GM23338 (cell line): ENCODE results near the gene TUBA1B. TPM values are rescaled to one million over a fixed set of nuclear protein-coding genes. Genes with fewer than 3 reads are reported as not detected.

Experiments
- ATAC-seq: fragments of 200-7000 bp; cut with Tn5 transposase; 3 replicates; pipeline ENCODE4 v1.9.1; 2020
- DNase-seq: peaks from one replicate; pipeline ENCODE4 v3.0.0-alpha.2; 2015; ENCODE audit warnings: low spot score
- H2AFZ ChIP-seq: fragments of 200-600 bp; sonication (generic); 2 replicates; pipeline ENCODE4 v1.8.0; 2016; ENCODE audit warnings: antibody characterized with exemption, mild to moderate bottlenecking, moderate library complexity
- H3F3A ChIP-seq: fragments of 200-600 bp; sonication (generic); replicated peaks from 2 replicates; pipeline ENCODE4 v1.8.0; 2017; ENCODE audit warnings: antibody characterized with exemption, mixed run types, low read depth
- H3K27ac ChIP-seq: fragments of 200-600 bp; sonication (generic); 2 replicates; pipeline ENCODE4 v1.6.1; 2016; ENCODE audit warnings: low read depth
- H3K27me3 ChIP-seq: fragments of 200-600 bp; sonication (generic); 2 replicates; pipeline ENCODE4 v1.8.0; 2016; ENCODE audit warnings: mild to moderate bottlenecking, mixed run types, moderate library complexity; ENCODE audit not compliant: insufficient read depth
- H3K36me3 ChIP-seq: fragments of 200-600 bp; sonication (generic); 2 replicates; pipeline ENCODE4 v1.8.0; 2016; ENCODE audit warnings: mild to moderate bottlenecking; ENCODE audit not compliant: insufficient read depth
- H3K4me1 ChIP-seq: fragments of 200-600 bp; sonication (generic); 2 replicates; pipeline ENCODE4 v1.8.0; 2016; ENCODE audit warnings: mild to moderate bottlenecking, moderate library complexity; ENCODE audit not compliant: insufficient read depth
- H3K4me2 ChIP-seq: fragments of 200-600 bp; sonication (generic); 2 replicates; pipeline ENCODE4 v1.7.1; 2017; ENCODE audit warnings: mixed run types
- H3K4me3 ChIP-seq: fragments of 200-600 bp; sonication (generic); 2 replicates; pipeline ENCODE4 v1.6.1; 2016; ENCODE audit warnings: mixed run types
- H3K79me2 ChIP-seq: fragments of 200-600 bp; sonication (generic); replicated peaks from 2 replicates; pipeline ENCODE4 v1.8.0; 2017; ENCODE audit warnings: mild to moderate bottlenecking; ENCODE audit not compliant: insufficient read depth
- H3K9me2 ChIP-seq: fragments of 200-600 bp; sonication (generic); 2 replicates; pipeline ENCODE4 v1.8.0; 2017; ENCODE audit not compliant: insufficient read depth
- H4K20me1 ChIP-seq: fragments of 200-600 bp; sonication (generic); replicated peaks from 2 replicates; pipeline ENCODE4 v1.8.0; 2017; ENCODE audit warnings: mild to moderate bottlenecking; ENCODE audit not compliant: insufficient read depth
- H3K27ac Mint-ChIP-seq: 2 replicates; pipeline ENCODE4 v1.8.0; 2020; ENCODE audit warnings: inconsistent platforms, mild to moderate bottlenecking, moderate library complexity, mixed read lengths
- H3K27me3 Mint-ChIP-seq: 3 replicates; pipeline ENCODE4 v1.8.0; 2022; ENCODE audit warnings: low read depth, mild to moderate bottlenecking, moderate library complexity, mixed read lengths, inconsistent platforms; ENCODE audit not compliant: insufficient read depth, poor library complexity
- H3K36me3 Mint-ChIP-seq: 3 replicates; pipeline ENCODE4 v1.8.0; 2021; ENCODE audit warnings: low read depth, mild to moderate bottlenecking, inconsistent platforms, moderate library complexity, mixed read lengths
- H3K4me1 Mint-ChIP-seq: 3 replicates; pipeline ENCODE4 v1.8.0; 2020; ENCODE audit warnings: mild to moderate bottlenecking, inconsistent platforms, mixed read lengths
- H3K4me3 Mint-ChIP-seq: 3 replicates; pipeline ENCODE4 v1.8.0; 2021; ENCODE audit warnings: moderate library complexity, mild to moderate bottlenecking, inconsistent platforms, mixed read lengths
- H3K9me3 Mint-ChIP-seq: 3 replicates; pipeline ENCODE4 v1.8.0; 2020; ENCODE audit warnings: moderate library complexity, mild to moderate bottlenecking, inconsistent platforms, mixed read lengths
- CREB1 ChIP-seq: fragments of 250-450 bp; sonication (Bioruptor Pico); IDR thresholded peaks from 2 replicates; pipeline ENCODE4 v1.5.0; 2020; ENCODE audit warnings: low read depth, mild to moderate bottlenecking, moderate library complexity
- CTCF ChIP-seq, 2 experiments: fragments of 200-600 bp in 1 of 2; sonication (generic) in 1 of 2; conservative IDR thresholded peaks; 2 replicates each; pipeline versions ENCODE4 v1.5.1 to v1.6.1; 2016 to 2017; ENCODE audit warnings: antibody characterized with exemption in 2 of 2, low read depth in 2 of 2, mild to moderate bottlenecking in 2 of 2, moderate library complexity in 1 of 2
- ETS1 ChIP-seq: IDR thresholded peaks from 2 replicates; pipeline ENCODE4 v1.6.1; 2016; ENCODE audit warnings: antibody characterized with exemption
- EZH2 ChIP-seq: fragments of 200-600 bp; sonication (generic); IDR thresholded peaks from one replicate; pipeline ENCODE4 v1.8.0; 2017; ENCODE audit warnings: antibody characterized with exemption, mild to moderate bottlenecking, low read depth; ENCODE audit not compliant: unreplicated experiment
- EZH2phosphoT487 ChIP-seq: fragments of 200-600 bp; sonication (generic); IDR thresholded peaks from one replicate; pipeline ENCODE4 v1.8.1; 2018; ENCODE audit warnings: antibody characterized with exemption; ENCODE audit not compliant: unreplicated experiment
- JUNB ChIP-seq: IDR thresholded peaks from one replicate; pipeline ENCODE4 v1.6.1; 2016; ENCODE audit warnings: antibody characterized with exemption; ENCODE audit not compliant: unreplicated experiment
- POLR2AphosphoS5 ChIP-seq: IDR thresholded peaks from 2 replicates; pipeline ENCODE4 v1.6.1; 2016; ENCODE audit warnings: antibody characterized with exemption, low read depth
- ZNF114 ChIP-seq: fragments of 250-450 bp; sonication (Bioruptor Pico); IDR thresholded peaks from 2 replicates; pipeline ENCODE4 v1.5.0; 2020; ENCODE audit warnings: mild to moderate bottlenecking, moderate library complexity
- ZNF331 ChIP-seq: fragments of 250-450 bp; sonication (Bioruptor Pico); IDR thresholded peaks from 2 replicates; pipeline ENCODE4 v1.5.0; 2020; ENCODE audit warnings: low read depth, mild to moderate bottlenecking, moderate library complexity
- long read RNA-seq: library from polyadenylated mRNA; unstranded; transcript quantifications from one replicate; pipeline ENCODE4 v2.0.0, GENCODE V29; 2020; ENCODE audit not compliant: unreplicated experiment
- polyA plus RNA-seq: library from polyadenylated mRNA; unstranded; fragments of >200 nt; fragmentation: Nextera tagmentation; extraction: Ambion mirVana; gene quantifications from 2 replicates; pipeline ENCODE4 v1.2.1, GENCODE V29; 2016
- total RNA-seq: library from RNA; depleted of rRNA; stranded (reverse); fragments of >200 nt; shearing (Covaris generic); gene quantifications from 2 replicates; pipeline ENCODE4 v1.2.3, GENCODE V29; 2014; rRNA removed
- TF ChIP-seq, protein P1 (sequence below): fragments of 250-450 bp; sonication (Bioruptor Pico); IDR thresholded peaks from 2 replicates; pipeline ENCODE4 v1.5.0; 2020; ENCODE audit warnings: mild to moderate bottlenecking, moderate library complexity

The TUBA1B gene
- total RNA-seq (2,341 and 2,718 TPM in 2 replicates), polyA plus RNA-seq (1,008 and 1,116 TPM in 2 replicates)
- long read RNA-seq, transcript TUBA1B-202 (4 exons, 1,627 nt) = major isoform, 4,528 of 4,677 reads
- long read RNA-seq, transcript TUBA1B-201 (3 exons, 3,198 nt) = minor isoform, 51 of 4,677 reads
- long read RNA-seq, partial matches to known transcripts = 14 of 4,677 reads
- long read RNA-seq, other reads (novel, unspliced or antisense) = 84 of 4,677 reads

- TF ChIP-seq CTCF (conservative IDR thresholded peaks at IDR 0.05; ENCODE audit: low read depth in 2 of 2) (no peak), EZH2 (no peak), POLR2AphosphoS5 (peak; percentile 99), ETS1 (peak; percentile 73), ZNF331 (no peak)
- peaks cover 17% of the 10 kb centered on the region for H4K20me1 ChIP-seq
- H3K79me2 ChIP-seq = peaks cover 28% of the 10 kb centered on the region
- peaks cover 47% of the 10 kb centered on the region for H3K36me3 Mint-ChIP-seq
- peaks cover 28% of the 10 kb centered on the region for H3K4me1 Mint-ChIP-seq
- H3K27ac ChIP-seq = peak within 1 kb of the TSS; percentile 99
- peaks cover 27% of the 10 kb centered on the region for H3K36me3 ChIP-seq
- H3K4me3 ChIP-seq = peak within 1 kb of the TSS; percentile 100
- H2AFZ ChIP-seq = peak within 1 kb of the TSS; percentile 68; the same call in 1 of the 2 replicates
- DNase-seq (peak; percentile 94), ATAC-seq (peak; percentile 85)
- H3K27me3 Mint-ChIP-seq = peaks cover 27% of the 10 kb centered on the region
- peak within 1 kb of the TSS; percentile 98 for H3K27ac Mint-ChIP-seq
- H3K4me2 ChIP-seq = peak within 1 kb of the TSS; percentile 99
- H3K4me3 Mint-ChIP-seq = peak within 1 kb of the TSS; percentile 95
- peaks cover 9% of the 10 kb centered on the region for H3K4me1 ChIP-seq
- peaks cover 36% of the 10 kb centered on the region for H3F3A ChIP-seq
- H3K9me3 Mint-ChIP-seq = peaks cover 4% of the 10 kb centered on the region; the same call in 1 of the 3 replicates
- H3K27me3 ChIP-seq = no peaks in the 10 kb centered on the region
- H3K9me2 ChIP-seq = no peaks in the 10 kb centered on the region; the same call in 1 of the 2 replicates
Measured at GRCh38 chr12:49131051-49131893, at the start of gene TUBA1B. Gene TUBA1B (minus strand): TSS chr12:49131395. CDS start chr12:49131300, 95 bp downstream.

- no peaks in the 10 kb centered on the region for H3K79me2 ChIP-seq
- Mint-ChIP-seq H3K27ac (no peak overlapping the region), H3K9me3 (no peaks in the 10 kb centered on the region; the same call in 2 of the 3 replicates), H3K4me3 (no peak overlapping the region), H3K36me3 (no peaks in the 10 kb centered on the region), H3K27me3 (no peaks in the 10 kb centered on the region), H3K4me1 (no peaks in the 10 kb centered on the region)
- DNase-seq = no peak
- H3F3A ChIP-seq = no peaks in the 10 kb centered on the region
- H4K20me1 ChIP-seq = no peaks in the 10 kb centered on the region
- H3K27ac ChIP-seq = no peak overlapping the region
- no peaks in the 10 kb centered on the region for H3K27me3 ChIP-seq
- H3K4me1 ChIP-seq = no peaks in the 10 kb centered on the region
- H3K4me2 ChIP-seq = no peak overlapping the region
- no peak overlapping the region for H3K4me3 ChIP-seq
- no peak overlapping the region for H2AFZ ChIP-seq
- H3K9me2 ChIP-seq = no peaks in the 10 kb centered on the region
- no peaks in the 10 kb centered on the region for H3K36me3 ChIP-seq
- no peak for ATAC-seq
- TF ChIP-seq ZNF114 (no peak), JUNB (no peak), EZH2phosphoT487 (no peak), POLR2AphosphoS5 (no peak), CREB1 (CRISPR knock-in tag) (no peak), ZNF331 (no peak)
- TF ChIP-seq, protein P1, sequence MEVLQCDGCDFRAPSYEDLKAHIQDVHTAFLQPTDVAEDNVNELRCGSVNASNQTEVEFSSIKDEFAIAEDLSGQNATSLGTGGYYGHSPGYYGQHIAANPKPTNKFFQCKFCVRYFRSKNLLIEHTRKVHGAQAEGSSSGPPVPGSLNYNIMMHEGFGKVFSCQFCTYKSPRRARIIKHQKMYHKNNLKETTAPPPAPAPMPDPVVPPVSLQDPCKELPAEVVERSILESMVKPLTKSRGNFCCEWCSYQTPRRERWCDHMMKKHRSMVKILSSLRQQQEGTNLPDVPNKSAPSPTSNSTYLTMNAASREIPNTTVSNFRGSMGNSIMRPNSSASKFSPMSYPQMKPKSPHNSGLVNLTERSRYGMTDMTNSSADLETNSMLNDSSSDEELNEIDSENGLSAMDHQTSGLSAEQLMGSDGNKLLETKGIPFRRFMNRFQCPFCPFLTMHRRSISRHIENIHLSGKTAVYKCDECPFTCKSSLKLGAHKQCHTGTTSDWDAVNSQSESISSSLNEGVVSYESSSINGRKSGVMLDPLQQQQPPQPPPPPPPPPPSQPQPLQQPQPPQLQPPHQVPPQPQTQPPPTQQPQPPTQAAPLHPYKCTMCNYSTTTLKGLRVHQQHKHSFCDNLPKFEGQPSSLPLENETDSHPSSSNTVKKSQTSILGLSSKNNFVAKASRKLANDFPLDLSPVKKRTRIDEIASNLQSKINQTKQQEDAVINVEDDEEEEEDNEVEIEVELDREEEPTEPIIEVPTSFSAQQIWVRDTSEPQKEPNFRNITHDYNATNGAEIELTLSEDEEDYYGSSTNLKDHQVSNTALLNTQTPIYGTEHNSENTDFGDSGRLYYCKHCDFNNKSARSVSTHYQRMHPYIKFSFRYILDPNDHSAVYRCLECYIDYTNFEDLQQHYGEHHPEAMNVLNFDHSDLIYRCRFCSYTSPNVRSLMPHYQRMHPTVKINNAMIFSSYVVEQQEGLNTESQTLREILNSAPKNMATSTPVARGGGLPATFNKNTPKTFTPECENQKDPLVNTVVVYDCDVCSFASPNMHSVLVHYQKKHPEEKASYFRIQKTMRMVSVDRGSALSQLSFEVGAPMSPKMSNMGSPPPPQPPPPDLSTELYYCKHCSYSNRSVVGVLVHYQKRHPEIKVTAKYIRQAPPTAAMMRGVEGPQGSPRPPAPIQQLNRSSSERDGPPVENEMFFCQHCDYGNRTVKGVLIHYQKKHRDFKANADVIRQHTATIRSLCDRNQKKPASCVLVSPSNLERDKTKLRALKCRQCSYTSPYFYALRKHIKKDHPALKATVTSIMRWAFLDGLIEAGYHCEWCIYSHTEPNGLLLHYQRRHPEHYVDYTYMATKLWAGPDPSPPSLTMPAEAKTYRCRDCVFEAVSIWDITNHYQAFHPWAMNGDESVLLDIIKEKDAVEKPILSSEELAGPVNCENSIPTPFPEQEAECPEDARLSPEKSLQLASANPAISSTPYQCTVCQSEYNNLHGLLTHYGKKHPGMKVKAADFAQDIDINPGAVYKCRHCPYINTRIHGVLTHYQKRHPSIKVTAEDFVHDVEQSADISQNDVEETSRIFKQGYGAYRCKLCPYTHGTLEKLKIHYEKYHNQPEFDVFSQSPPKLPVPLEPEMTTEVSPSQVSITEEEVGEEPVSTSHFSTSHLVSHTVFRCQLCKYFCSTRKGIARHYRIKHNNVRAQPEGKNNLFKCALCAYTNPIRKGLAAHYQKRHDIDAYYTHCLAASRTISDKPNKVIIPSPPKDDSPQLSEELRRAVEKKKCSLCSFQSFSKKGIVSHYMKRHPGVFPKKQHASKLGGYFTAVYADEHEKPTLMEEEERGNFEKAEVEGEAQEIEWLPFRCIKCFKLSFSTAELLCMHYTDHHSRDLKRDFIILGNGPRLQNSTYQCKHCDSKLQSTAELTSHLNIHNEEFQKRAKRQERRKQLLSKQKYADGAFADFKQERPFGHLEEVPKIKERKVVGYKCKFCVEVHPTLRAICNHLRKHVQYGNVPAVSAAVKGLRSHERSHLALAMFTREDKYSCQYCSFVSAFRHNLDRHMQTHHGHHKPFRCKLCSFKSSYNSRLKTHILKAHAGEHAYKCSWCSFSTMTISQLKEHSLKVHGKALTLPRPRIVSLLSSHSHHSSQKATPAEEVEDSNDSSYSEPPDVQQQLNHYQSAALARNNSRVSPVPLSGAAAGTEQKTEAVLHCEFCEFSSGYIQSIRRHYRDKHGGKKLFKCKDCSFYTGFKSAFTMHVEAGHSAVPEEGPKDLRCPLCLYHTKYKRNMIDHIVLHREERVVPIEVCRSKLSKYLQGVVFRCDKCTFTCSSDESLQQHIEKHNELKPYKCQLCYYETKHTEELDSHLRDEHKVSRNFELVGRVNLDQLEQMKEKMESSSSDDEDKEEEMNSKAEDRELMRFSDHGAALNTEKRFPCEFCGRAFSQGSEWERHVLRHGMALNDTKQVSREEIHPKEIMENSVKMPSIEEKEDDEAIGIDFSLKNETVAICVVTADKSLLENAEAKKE (CRISPR knock-in tag) = no peak
Measured at GRCh38 chr12:49174218-49174617, 43.0 kb upstream of the TUBA1B start.
